Esophagus (tissue), 2 donors: Measurements from ENCODE around the gene LSAMP. TPM values are rescaled to one million over a fixed set of nuclear protein-coding genes. Genes with fewer than 3 reads are reported as not detected.
"Not testable (repeated sequence)": the region's sequence is repeated elsewhere in the genome, so short reads cannot be mapped to it uniquely, and the experiment has no call there.

ENCODE experiments used
- H3K27ac ChIP-seq, 2 donors: one replicate each; pipeline ENCODE4 v1.5.1; 2013; ENCODE audit warnings: low read depth in 2 of 2, mild to moderate bottlenecking in 2 of 2, inconsistent platforms in 1 of 2, low read length in 1 of 2, moderate library complexity in 1 of 2
- H3K27me3 ChIP-seq, 2 donors: one replicate each; pipeline ENCODE4 v1.6.1; 2013; ENCODE audit warnings: low read length in 2 of 2, control low read depth in 1 of 2, mild to moderate bottlenecking in 1 of 2; ENCODE audit not compliant: insufficient read depth in 2 of 2, control insufficient read depth in 1 of 2
- H3K36me3 ChIP-seq, 2 donors: one replicate each; pipeline ENCODE4 v1.6.1; 2013; ENCODE audit warnings: low read length in 1 of 2; ENCODE audit not compliant: control insufficient read depth in 2 of 2, insufficient read depth in 2 of 2
- H3K4me1 ChIP-seq, 2 donors: one replicate each; pipeline ENCODE4 v1.6.1; 2013; ENCODE audit warnings: low read length in 1 of 2; ENCODE audit not compliant: control insufficient read depth in 2 of 2, insufficient read depth in 2 of 2
- H3K4me3 ChIP-seq, 2 donors: one replicate each; pipeline ENCODE4 v1.5.1; 2013; ENCODE audit warnings: low read length in 2 of 2, mild to moderate bottlenecking in 2 of 2, low read depth in 1 of 2, moderate library complexity in 1 of 2
- H3K9me3 ChIP-seq, 2 donors: one replicate each; pipeline ENCODE4 v1.6.1; 2013; ENCODE audit warnings: mild to moderate bottlenecking in 2 of 2, low read depth in 1 of 2, low read length in 1 of 2, moderate library complexity in 1 of 2; ENCODE audit not compliant: control insufficient read depth in 2 of 2, insufficient read depth in 1 of 2
- WGBS, 2 donors: extraction: QIAGEN DNeasy Blood & Tissue Kit; methylation state at CpG; one replicate each; pipeline ENCODE4 v1.1.7; 2013; 5-methylcytosine and 5-hydroxymethylcytosine counted together
- polyA plus RNA-seq, 2 donors: library from polyadenylated mRNA; stranded (reverse); fragments of 200-250 nt; gene quantifications; one replicate each; pipeline ENCODE4 v1.2.3, GENCODE V29; 2013
- donor health status: healthy with polysubstance abuse.
- donor health status: Bipolar disorder and iron deficiency.

Gene LSAMP
- polyA plus RNA-seq, 2 donors, result 0.10 to 0.16 TPM

- H3K36me3 ChIP-seq, result no peaks in the 10 kb centered on the region
- H3K27me3 ChIP-seq, result no peaks in the 10 kb centered on the region
- H3K4me1 ChIP-seq, result no peaks in the 10 kb centered on the region
- H3K9me3 ChIP-seq, result no peaks in the 10 kb centered on the region
- H3K27ac ChIP-seq, result no peak overlapping the region
- no peak overlapping the region for H3K4me3 ChIP-seq
- WGBS, 2 donors, result 0% methylated on average over 1 of the region's 1 CpG
Observed at GRCh38 chr3:116240261-116240660, 205.0 kb downstream of the LSAMP start.

DNA sequence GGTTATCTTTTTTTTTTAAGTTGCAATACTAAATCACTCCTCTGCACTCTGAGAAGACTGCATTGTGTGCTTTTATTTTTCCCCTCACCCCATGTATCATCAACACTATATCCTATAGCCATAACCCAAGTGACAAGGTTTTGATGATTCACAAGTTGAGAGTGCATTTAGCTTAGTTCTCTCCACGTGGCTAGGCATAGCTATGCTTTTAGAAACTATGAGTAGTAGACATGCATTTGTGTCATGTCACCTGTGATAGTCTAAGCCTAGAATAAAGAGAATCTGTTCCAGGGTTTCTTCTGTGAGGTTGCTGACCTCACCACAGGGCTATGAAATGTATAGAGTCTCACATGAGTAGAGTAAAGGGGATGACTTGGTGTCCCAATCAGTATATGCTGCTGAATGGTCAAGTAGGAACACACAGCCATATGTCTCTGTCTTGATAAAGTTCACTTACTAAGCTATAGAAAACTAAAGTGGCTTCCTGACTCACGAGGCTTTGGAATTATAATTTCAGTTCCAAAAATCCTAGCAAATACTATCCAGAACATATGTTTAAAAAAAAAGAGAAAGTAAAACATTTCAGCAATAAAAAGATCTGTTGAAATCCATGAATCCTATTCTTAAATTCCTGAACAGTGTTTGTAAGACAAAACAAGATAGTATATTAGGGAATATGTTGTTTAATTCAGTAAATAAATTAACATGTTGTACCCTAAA lies 206.3 kb downstream of the LSAMP start:
- Histone ChIP-seq H3K4me3 (no peak overlapping the region), H3K27me3 (no peaks in the 10 kb centered on the region), H3K4me1 (no peaks in the 10 kb centered on the region), H3K9me3 (no peaks in the 10 kb centered on the region), H3K36me3 (no peaks in the 10 kb centered on the region), H3K27ac (no peak overlapping the region)
- 13 to 22% methylated on average over 2 of the region's 2 CpGs for WGBS, 2 donors

- Histone ChIP-seq H3K4me3 (no peak overlapping the region), H3K27ac (no peak overlapping the region), H3K4me1 (no peaks in the 10 kb centered on the region), H3K27me3 (no peaks in the 10 kb centered on the region), H3K36me3 (no peaks in the 10 kb centered on the region), H3K9me3 (no peaks in the 10 kb centered on the region)
- WGBS, 2 donors, result 47 to 48% methylated on average over 4 of the region's 4 CpGs
Observed at GRCh38 chr3:116233711-116234357, 211.5 kb downstream of the LSAMP start.

GRCh38 chr3:116230431-116231020 lies 214.8 kb downstream of the LSAMP start:
- H3K36me3 ChIP-seq, result no peaks in the 10 kb centered on the region
- H3K9me3 ChIP-seq, result no peaks in the 10 kb centered on the region
- no peak overlapping the region for H3K4me3 ChIP-seq
- H3K27me3 ChIP-seq, result no peaks in the 10 kb centered on the region
- no peak overlapping the region for H3K27ac ChIP-seq
- no peaks in the 10 kb centered on the region for H3K4me1 ChIP-seq
- 75 to 76% methylated on average over 5 of the region's 5 CpGs for WGBS, 2 donors

DNA sequence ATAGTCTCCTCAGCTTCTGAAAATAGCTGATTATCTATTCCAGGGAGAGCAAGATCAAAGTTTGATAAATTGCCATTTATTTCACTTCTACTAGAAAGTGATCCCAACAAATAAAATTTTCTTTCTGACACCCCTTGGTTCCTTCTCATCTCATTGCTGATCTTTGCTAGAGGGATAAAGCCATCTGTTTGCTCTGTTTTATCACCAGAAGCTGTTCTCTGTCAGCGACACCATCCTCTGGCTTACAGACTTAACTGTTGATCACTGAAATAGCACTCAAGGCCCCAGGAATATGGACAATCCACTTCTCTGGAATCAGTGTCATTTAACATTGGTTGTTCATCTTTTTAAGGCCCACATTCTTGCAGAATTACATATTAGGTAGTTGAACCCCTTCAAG lies 219.0 kb downstream of the LSAMP start:
- no peak overlapping the region for H3K27ac ChIP-seq
- no peaks in the 10 kb centered on the region for H3K36me3 ChIP-seq
- H3K9me3 ChIP-seq, result no peaks in the 10 kb centered on the region
- H3K4me1 ChIP-seq, result no peaks in the 10 kb centered on the region
- H3K27me3 ChIP-seq, result no peaks in the 10 kb centered on the region
- H3K4me3 ChIP-seq, result no peak overlapping the region
- 77 to 80% methylated on average over 1 of the region's 1 CpG for WGBS, 2 donors

GRCh38 chr3:116216761-116217160 lies 228.5 kb downstream of the LSAMP start:
- Histone ChIP-seq H3K9me3 (no peaks in the 10 kb centered on the region), H3K36me3 (no peaks in the 10 kb centered on the region), H3K4me1 (no peaks in the 10 kb centered on the region), H3K27ac (no peak overlapping the region), H3K27me3 (no peaks in the 10 kb centered on the region), H3K4me3 (no peak overlapping the region)
- WGBS, 2 donors, result 65 to 69% methylated on average over 4 of the region's 4 CpGs

- 70 to 78% methylated on average over 2 of the region's 2 CpGs for WGBS, 2 donors
- H3K9me3 ChIP-seq, result no peaks in the 10 kb centered on the region
- H3K36me3 ChIP-seq, result no peaks in the 10 kb centered on the region
- H3K27me3 ChIP-seq, result no peaks in the 10 kb centered on the region
- no peak overlapping the region for H3K27ac ChIP-seq
- H3K4me1 ChIP-seq, result no peaks in the 10 kb centered on the region
- H3K4me3 ChIP-seq, result no peak overlapping the region
Observed at GRCh38 chr3:116211901-116212300, 233.4 kb downstream of the LSAMP start.

DNA sequence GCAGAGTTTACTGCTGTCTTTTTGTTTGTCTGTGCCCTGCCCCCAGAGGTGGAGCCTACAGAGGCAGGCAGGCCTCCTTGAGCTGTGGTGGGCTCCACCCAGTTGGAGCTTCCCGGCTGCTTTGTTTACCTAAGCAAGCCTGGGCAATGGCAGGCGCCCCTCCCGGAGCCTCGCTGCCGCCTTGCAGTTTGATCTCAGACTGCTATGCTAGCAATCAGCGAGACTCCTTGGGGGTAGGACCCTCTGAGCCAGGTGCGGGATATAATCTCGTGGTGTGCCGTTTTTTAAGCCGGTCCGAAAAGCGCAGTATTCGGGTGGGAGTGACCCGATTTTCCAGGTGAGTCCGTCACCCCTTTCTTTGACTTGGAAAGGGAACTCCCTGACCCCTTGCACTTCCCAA lies 236.5 kb downstream of the LSAMP start:
- H3K27ac ChIP-seq, H3K4me3 ChIP-seq, H3K4me1 ChIP-seq, H3K36me3 ChIP-seq, H3K9me3 ChIP-seq, H3K27me3 ChIP-seq: not testable (repeated sequence)
- WGBS, 2 donors, result 76 to 81% methylated on average over 14 to 15 of the region's 15 CpGs

DNA sequence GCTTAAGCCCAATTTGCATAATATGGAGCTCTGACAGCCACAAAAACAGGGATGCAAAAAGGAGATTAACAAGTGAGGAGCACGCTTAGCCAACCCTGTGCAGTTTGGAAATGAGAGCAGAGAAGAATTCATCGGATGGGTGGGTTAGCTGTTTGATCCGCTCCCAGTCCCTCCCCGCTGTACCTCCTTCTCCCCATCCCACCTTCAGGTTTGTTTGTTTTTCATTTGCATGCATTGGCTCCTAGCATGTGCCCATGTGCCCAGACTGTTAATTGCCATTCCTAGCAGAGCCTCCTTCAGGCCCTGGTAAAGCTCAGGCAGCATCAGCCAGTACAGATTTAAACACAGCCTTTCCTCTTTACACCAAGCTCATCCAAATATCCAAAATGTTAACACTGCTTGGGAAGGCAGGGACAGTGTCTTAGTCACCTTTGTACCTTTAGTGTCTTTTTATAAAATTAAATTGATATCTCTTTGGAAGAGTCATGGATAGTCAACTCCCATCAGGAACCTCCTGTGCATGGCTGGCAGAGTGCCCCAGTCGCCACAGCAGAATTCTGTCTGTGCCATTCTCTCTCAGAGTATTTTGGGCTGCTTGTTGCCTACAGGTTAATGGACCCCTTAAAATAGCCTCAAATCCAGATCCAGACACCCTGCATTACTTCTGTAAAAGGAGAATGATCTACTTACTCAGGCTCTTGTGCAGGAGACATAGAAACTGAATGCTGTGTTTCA lies 244.2 kb downstream of the LSAMP start:
- WGBS, 2 donors, result 62 to 75% methylated on average over 5 of the region's 5 CpGs

More for the DNA sequence above, 244.2 kb downstream of the LSAMP start:
- H3K9me3 ChIP-seq, result no peaks in the 10 kb centered on the region
- no peaks in the 10 kb centered on the region for H3K4me1 ChIP-seq
- no peaks in the 10 kb centered on the region for H3K36me3 ChIP-seq
- H3K4me3 ChIP-seq, result no peak overlapping the region
- H3K27ac ChIP-seq, result no peak overlapping the region
- H3K27me3 ChIP-seq, result no peaks in the 10 kb centered on the region
